ENCODE measurements around the gene DHRS12. TPM values are rescaled to one million over a fixed set of nuclear protein-coding genes. Genes with fewer than 3 reads are reported as not detected.
A peak's percentile ranks its signal among the peaks of the same experiment; 100 is the strongest.

DHRS12 gene
- total RNA-seq, 4 donors from 2014 or later: 7.6 to 11.8 (median 10.3) TPM

- WGBS, 2 donors: 36 to 37% methylated on average over 20 of the region's 20 CpGs
- intact Hi-C loops (cut with DNase I; ENCODE audit: low total_unique reads): no loop called here
- TF ChIP-seq CTCF (IDR thresholded peaks at IDR 0.05): peak in 1 of 3 donors; percentile 16
- no peak for TF ChIP-seq POLR2A (IDR thresholded peaks at IDR 0.05)
- H3K4me3 ChIP-seq (ENCODE audit: low read depth, poor library complexity, severe bottlenecking): no peak within 1 kb of the TSS
- no peak for DNase-seq (ENCODE audit: low spot score in 2 of 2)
Observed at GRCh38 chr13:51844862-51845573, 41.1 kb upstream of the DHRS12 start, which contains the start of gene TMEM272. TMEM272 (minus strand) TSS chr13:51845177; CDS start chr13:51838530, 6,647 bp downstream.

GRCh38 chr13:51843529-51843928, 39.6 kb upstream of the DHRS12 start:
- no peak overlapping the region for H3K4me3 ChIP-seq (ENCODE audit: low read depth, poor library complexity, severe bottlenecking)
- intact Hi-C loops (cut with DNase I; ENCODE audit: low total_unique reads): no loop called here
- 85 to 96% methylated on average over 3 of the region's 3 CpGs for WGBS, 2 donors
- no peak for TF ChIP-seq POLR2A (IDR thresholded peaks at IDR 0.05)
- no peak for TF ChIP-seq CTCF (IDR thresholded peaks at IDR 0.05)
- no peak for DNase-seq (ENCODE audit: low spot score in 2 of 2)

DNA sequence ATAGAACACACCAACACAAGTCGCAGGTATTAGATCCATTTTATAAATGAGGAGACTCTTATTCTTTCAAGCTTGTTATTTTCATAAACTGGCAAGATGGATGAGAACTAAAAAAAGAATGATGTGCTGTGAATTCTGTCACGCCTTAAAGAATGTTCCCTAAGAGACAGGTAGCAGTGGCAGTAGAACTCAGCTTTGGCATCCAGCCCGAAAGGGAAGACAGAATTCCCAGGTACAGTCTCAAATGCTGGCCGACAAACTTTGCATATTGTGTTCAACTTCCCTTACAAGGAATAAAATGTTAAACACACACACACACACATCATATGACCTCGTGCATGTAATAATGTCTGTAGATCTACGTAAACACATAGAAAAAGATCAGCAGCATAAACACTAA, 37.8 kb upstream of the DHRS12 start:
- intact Hi-C loops (cut with DNase I; ENCODE audit: low total_unique reads): no loop called here
- DNase-seq (ENCODE audit: low spot score in 2 of 2): no peak
- WGBS, 2 donors: 58 to 68% methylated on average over 6 of the region's 6 CpGs
- TF ChIP-seq POLR2A (IDR thresholded peaks at IDR 0.05) (no peak), CTCF (IDR thresholded peaks at IDR 0.05) (no peak)
- H3K4me3 ChIP-seq (ENCODE audit: low read depth, poor library complexity, severe bottlenecking): no peak overlapping the region

- no peak for DNase-seq (ENCODE audit: low spot score in 2 of 2)
- TF ChIP-seq POLR2A (IDR thresholded peaks at IDR 0.05) (no peak), CTCF (IDR thresholded peaks at IDR 0.05) (no peak)
- 87 to 93% methylated on average over 6 of the region's 6 CpGs for WGBS, 2 donors
- intact Hi-C loops (cut with DNase I; ENCODE audit: low total_unique reads): no loop called here
- no peak overlapping the region for H3K4me3 ChIP-seq (ENCODE audit: low read depth, poor library complexity, severe bottlenecking)
Observed at GRCh38 chr13:51840917-51841316, 37.0 kb upstream of the DHRS12 start.

GRCh38 chr13:51839711-51840540, 36.0 kb upstream of the DHRS12 start:
- TF ChIP-seq POLR2A (IDR thresholded peaks at IDR 0.05) (no peak), CTCF (IDR thresholded peaks at IDR 0.05) (no peak)
- 85 to 91% methylated on average over 10 of the region's 10 CpGs for WGBS, 2 donors
- no peak for DNase-seq (ENCODE audit: low spot score in 2 of 2)
- intact Hi-C loops (cut with DNase I; ENCODE audit: low total_unique reads): no loop called here
- H3K4me3 ChIP-seq (ENCODE audit: low read depth, poor library complexity, severe bottlenecking): no peak overlapping the region

Measured in lower leg skin (tissue), 4 donors.